HG03439 (cell line): Measurements from ENCODE around the gene TSSK1B.
"Not testable (repeated sequence)": the region's sequence is repeated elsewhere in the genome, so short reads cannot be mapped to it uniquely, and the experiment has no call there.

Source experiments
- ATAC-seq: cut with Tn5 transposase; IDR thresholded peaks from one replicate; pipeline ENCODE4 v1.9.1; 2021; ENCODE audit warnings: mild to moderate bottlenecking, moderate library complexity; ENCODE audit not compliant: unreplicated experiment

TSSK1B gene

DNA sequence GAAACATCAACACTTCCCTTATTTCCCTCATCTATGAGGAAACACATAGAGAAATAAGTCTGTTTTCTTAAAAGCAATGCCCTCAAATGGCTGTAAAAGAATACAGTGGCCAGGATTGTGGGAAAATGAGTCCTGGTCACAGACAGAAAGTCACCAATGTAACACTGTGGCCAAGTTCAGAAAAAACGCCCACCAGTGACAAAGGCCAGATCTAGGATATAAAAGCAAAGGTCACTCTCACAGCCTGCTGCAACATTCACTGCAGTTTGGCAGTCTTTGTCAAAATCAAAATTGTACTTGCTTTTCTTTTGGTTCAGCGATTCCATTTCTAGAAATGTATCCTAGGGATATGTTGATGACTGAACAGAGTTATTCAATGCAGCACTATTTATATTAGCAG is 30.5 kb downstream of the TSSK1B start:
- no peak for ATAC-seq

DNA sequence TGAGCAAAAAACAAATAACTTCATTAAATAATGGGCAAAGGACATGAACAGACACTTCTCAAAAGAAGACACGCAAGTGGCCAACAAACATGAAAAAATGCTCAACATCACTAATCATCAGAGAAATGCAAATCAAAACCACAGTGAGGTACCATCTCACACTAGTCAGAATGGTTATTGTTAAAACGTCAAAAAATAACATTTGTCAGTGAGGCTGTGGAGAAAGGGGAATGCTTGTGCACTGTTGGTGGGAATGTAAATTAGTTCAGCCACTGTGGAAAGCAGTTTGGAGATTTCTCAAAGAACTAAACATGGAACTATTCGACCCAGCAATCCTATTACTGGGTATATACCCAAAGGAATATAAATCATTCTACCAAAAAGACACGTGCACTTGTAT is 36.8 kb downstream of the TSSK1B start:
- not testable (repeated sequence) for ATAC-seq

GRCh38 chr5:113397046-113397445 is 37.7 kb downstream of the TSSK1B start:
- no peak for ATAC-seq

- no peak for ATAC-seq
These were observed 40.1 kb downstream of the TSSK1B start for GRCh38 chr5:113394658-113395057.

- ATAC-seq: peak; percentile 89
These were observed 44.6 kb downstream of the TSSK1B start for GRCh38 chr5:113390224-113390623.

GRCh38 chr5:113389116-113389515 is 45.7 kb downstream of the TSSK1B start:
- ATAC-seq: no peak

- ATAC-seq: no peak
These were observed 46.9 kb downstream of the TSSK1B start for GRCh38 chr5:113387844-113388243.

DNA sequence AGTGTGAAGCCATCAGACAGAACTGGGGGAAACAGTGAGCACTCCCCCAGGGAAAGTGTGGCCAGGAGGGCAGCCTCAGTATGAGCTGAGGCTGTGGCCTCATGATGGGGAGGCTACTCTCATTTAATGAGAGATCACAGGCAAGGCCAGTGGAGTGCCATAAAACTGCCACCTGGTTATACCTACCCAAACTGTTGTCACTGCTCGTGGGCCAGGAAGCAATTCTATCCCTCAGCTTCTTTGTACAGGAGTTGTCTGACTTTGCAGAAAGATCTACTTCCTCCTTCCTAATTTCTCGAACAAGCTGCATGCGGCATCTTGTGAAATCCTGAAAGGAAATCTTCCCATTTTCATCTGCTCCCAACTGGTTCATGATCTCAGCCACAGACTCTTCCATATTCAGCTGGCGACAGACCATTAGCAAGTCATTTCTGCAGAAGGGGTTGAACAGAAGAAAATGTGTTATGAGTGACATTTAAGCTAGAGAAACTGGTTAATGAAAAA is 50.0 kb downstream of the TSSK1B start:
- ATAC-seq: no peak

DNA sequence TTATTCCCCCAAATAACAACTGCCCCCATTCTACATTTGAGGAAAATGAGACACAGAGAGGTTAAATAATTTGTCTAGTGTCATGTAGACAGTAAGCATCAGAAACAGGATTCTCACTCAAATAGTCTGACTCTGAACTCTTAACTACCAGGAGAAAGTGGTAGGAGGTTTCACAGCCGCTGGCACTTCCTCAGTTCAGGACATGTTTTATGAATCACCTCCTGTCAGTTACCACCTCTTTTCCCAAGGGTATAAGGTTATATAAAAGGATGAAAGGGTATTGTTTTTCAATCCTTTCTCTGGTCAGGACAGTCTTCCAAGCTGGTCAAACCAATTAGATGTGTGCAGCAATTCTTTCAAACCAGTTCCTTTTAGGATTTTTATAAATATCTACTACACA is 52.1 kb downstream of the TSSK1B start:
- ATAC-seq: no peak
